Vagina (tissue), 2 donors: ENCODE results near the gene SLITRK5.

Source experiments
- CTCF ChIP-seq, 3 experiments: fragments of 450-650 bp in 2 of 3; fragments of 200-600 bp in 1 of 3; sonication (generic) in 1 of 3; IDR thresholded peaks; one replicate each; pipeline ENCODE4 v1.5.1; 2017 to 2019; ENCODE audit warnings: antibody characterized with exemption in 3 of 3, mild to moderate bottlenecking in 2 of 3, moderate library complexity in 2 of 3
- POLR2AphosphoS5 ChIP-seq, 2 donors: sonication (generic); formaldehyde crosslinking; IDR thresholded peaks; one replicate each; pipeline ENCODE4 v1.9.0; 2017; ENCODE audit warnings: antibody characterized with exemption in 2 of 2, mild to moderate bottlenecking in 2 of 2, low read depth in 1 of 2; ENCODE audit not compliant: insufficient read depth in 1 of 2

DNA sequence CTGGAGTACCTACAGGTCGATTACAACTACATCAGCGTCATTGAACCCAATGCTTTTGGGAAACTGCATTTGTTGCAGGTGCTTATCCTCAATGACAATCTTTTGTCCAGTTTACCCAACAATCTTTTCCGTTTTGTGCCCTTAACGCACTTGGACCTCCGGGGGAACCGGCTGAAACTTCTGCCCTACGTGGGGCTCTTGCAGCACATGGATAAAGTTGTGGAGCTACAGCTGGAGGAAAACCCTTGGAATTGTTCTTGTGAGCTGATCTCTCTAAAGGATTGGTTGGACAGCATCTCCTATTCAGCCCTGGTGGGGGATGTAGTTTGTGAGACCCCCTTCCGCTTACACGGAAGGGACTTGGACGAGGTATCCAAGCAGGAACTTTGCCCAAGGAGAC lies 4.7 kb downstream of the SLITRK5 start:
- TF ChIP-seq POLR2AphosphoS5 (IDR thresholded peaks at IDR 0.05; ENCODE audit: insufficient read depth in 1 of 2, low read depth in 1 of 2) (no peak), CTCF (IDR thresholded peaks at IDR 0.05) (no peak)
